GM18498 (cell line): Measurements from ENCODE around the gene SAP25.
A peak's percentile ranks its signal among the peaks of the same experiment; 100 is the strongest.

Experiments used
- ATAC-seq: cut with Tn5 transposase; IDR thresholded peaks from one replicate; pipeline ENCODE4 v1.9.1; 2021; ENCODE audit warnings: mild to moderate bottlenecking, moderate library complexity; ENCODE audit not compliant: unreplicated experiment

SAP25 gene

GRCh38 chr7:100598425-100598824 lies 24.7 kb upstream of the SAP25 start:
- ATAC-seq = no peak

- ATAC-seq = no peak
Measured at GRCh38 chr7:100595188-100595587, 21.5 kb upstream of the SAP25 start.

- no peak for ATAC-seq
Measured at GRCh38 chr7:100591596-100591995, 17.9 kb upstream of the SAP25 start.

- no peak for ATAC-seq
Measured at GRCh38 chr7:100590077-100590737, 16.5 kb upstream of the SAP25 start.

- ATAC-seq = no peak
Measured at GRCh38 chr7:100589341-100589947, 15.7 kb upstream of the SAP25 start.

GRCh38 chr7:100588438-100588837 lies 14.7 kb upstream of the SAP25 start:
- ATAC-seq = no peak

GRCh38 chr7:100586266-100587025 lies 12.7 kb upstream of the SAP25 start, which contains the start of gene FBXO24:
Gene FBXO24, plus strand, starts transcription at chr7:100586328. Its CDS starts 298 bp downstream, at chr7:100586626.
- peak; percentile 87 for ATAC-seq

GRCh38 chr7:100585511-100586265 lies 12.0 kb upstream of the SAP25 start, which contains the start of gene LRCH4:
Gene LRCH4, minus strand, starts transcription at chr7:100586129. Its CDS starts 29 bp downstream, at chr7:100586100.
- ATAC-seq = peak; percentile 31

- ATAC-seq = no peak
Measured at GRCh38 chr7:100584683-100585510, 11.2 kb upstream of the SAP25 start.

GRCh38 chr7:100584054-100584682 lies 10.5 kb upstream of the SAP25 start:
- ATAC-seq = no peak

- ATAC-seq = no peak
Measured at GRCh38 chr7:100583132-100584053, 9.7 kb upstream of the SAP25 start.

GRCh38 chr7:100582650-100583049 lies 8.9 kb upstream of the SAP25 start:
- ATAC-seq = no peak

GRCh38 chr7:100582041-100582579 lies 8.4 kb upstream of the SAP25 start:
- ATAC-seq = no peak

GRCh38 chr7:100580466-100581283 lies 7.0 kb upstream of the SAP25 start:
- ATAC-seq = no peak

- no peak for ATAC-seq
Measured at GRCh38 chr7:100578246-100579183, 4.8 kb upstream of the SAP25 start.

GRCh38 chr7:100577507-100577906 lies 3.8 kb upstream of the SAP25 start:
- ATAC-seq = no peak
